Tibial nerve (tissue), 4 donors: ENCODE data around the gene GJA10. TPM values are rescaled to one million over a fixed set of nuclear protein-coding genes. Genes with fewer than 3 reads are reported as not detected.
"Not testable (repeated sequence)": the region's sequence is repeated elsewhere in the genome, so short reads cannot be mapped to it uniquely, and the experiment has no call there.

Experiments used
- DNase-seq, 2 donors: peaks; one replicate each; pipeline ENCODE4 v3.0.0-alpha.2; 2019; ENCODE audit warnings: low spot score in 2 of 2
- H3K27ac ChIP-seq, 4 donors: fragments of 200-600 bp; sonication (generic) in 3 of 4; one replicate each; pipeline ENCODE4 v1.5.1; 2017 to 2019; ENCODE audit warnings: mild to moderate bottlenecking in 1 of 4
- H3K27me3 ChIP-seq, 2 donors: fragments of 200-600 bp; sonication (generic) in 1 of 2; one replicate each; pipeline versions ENCODE4 v1.5.1 to v1.6.0; 2017 to 2019
- H3K36me3 ChIP-seq, 3 donors: fragments of 200-600 bp; sonication (generic); one replicate each; pipeline ENCODE4 v1.5.1; 2018 to 2019
- H3K4me1 ChIP-seq, 4 donors: fragments of 200-600 bp; sonication (generic) in 3 of 4; one replicate each; pipeline ENCODE4 v1.5.1; 2017 to 2019
- H3K4me3 ChIP-seq, 4 donors: fragments of 200-600 bp; sonication (generic) in 3 of 4; one replicate each; pipeline ENCODE4 v1.5.1; 2017 to 2019; ENCODE audit warnings: mild to moderate bottlenecking in 1 of 4, moderate library complexity in 1 of 4
- H3K9me3 ChIP-seq, 4 donors: fragments of 200-600 bp; sonication (generic) in 3 of 4; one replicate each; pipeline ENCODE4 v1.5.1; 2017 to 2019
- CTCF ChIP-seq, 5 experiments: fragments of 200-600 bp in 3 of 5; fragments of 450-650 bp in 2 of 5; sonication (generic) in 3 of 5; IDR thresholded peaks; one replicate each; pipeline ENCODE4 v1.5.1; 2016 to 2019; ENCODE audit warnings: antibody characterized with exemption in 5 of 5, mild to moderate bottlenecking in 3 of 5, moderate library complexity in 2 of 5
- EP300 ChIP-seq, 2 donors: sonication (generic); formaldehyde crosslinking; IDR thresholded peaks; one replicate each; pipeline ENCODE4 v1.6.1; 2017; ENCODE audit warnings: antibody characterized with exemption in 2 of 2, mild to moderate bottlenecking in 1 of 2
- POLR2A ChIP-seq, 2 donors: fragments of 450-650 bp; IDR thresholded peaks; one replicate each; pipeline ENCODE4 v1.6.1; 2017; ENCODE audit warnings: antibody characterized with exemption in 2 of 2, mild to moderate bottlenecking in 2 of 2, moderate library complexity in 2 of 2
- WGBS, 2 donors: methylation state at CpG; one replicate each; pipeline ENCODE4 v1.1.5; 2018; 5-methylcytosine and 5-hydroxymethylcytosine counted together
- total RNA-seq, 4 donors: library from RNA; depleted of rRNA; stranded (reverse); fragments of >200 nt; gene quantifications; one replicate each; pipeline ENCODE4 v1.1.0, GENCODE V29; 2016

GJA10 gene
- not detected for total RNA-seq

- WGBS, 2 donors, result 82 to 94% methylated on average over 1 of the region's 1 CpG
- no peak for TF ChIP-seq CTCF (IDR thresholded peaks at IDR 0.05)
- no peak for TF ChIP-seq POLR2A (IDR thresholded peaks at IDR 0.05)
- TF ChIP-seq EP300 (IDR thresholded peaks at IDR 0.05), result no peak
- H3K36me3 ChIP-seq, result no peaks in the 10 kb centered on the region
- H3K27ac ChIP-seq, result no peak within 1 kb of the TSS
- no peak for DNase-seq
- H3K27me3 ChIP-seq, result peaks cover 0 to 33% of the 10 kb centered on the region in 2 donors
- no peak within 1 kb of the TSS for H3K4me3 ChIP-seq
- no peaks in the 10 kb centered on the region for H3K4me1 ChIP-seq
- H3K9me3 ChIP-seq, result no peaks in the 10 kb centered on the region
These were observed at the start of gene GJA10 for GRCh38 chr6:89894169-89894568. Gene GJA10, plus strand, starts transcription at chr6:89894469. Its CDS starts 0 bp downstream, at chr6:89894469.

- peaks cover 0 to 51% (median 0%) of the 10 kb centered on the region in 3 donors for H3K36me3 ChIP-seq
- H3K4me3 ChIP-seq, H3K9me3 ChIP-seq, H3K27ac ChIP-seq, H3K27me3 ChIP-seq, H3K4me1 ChIP-seq, DNase-seq: not testable (repeated sequence)
- WGBS, 2 donors, result 93 to 97% methylated on average over 5 of the region's 5 CpGs
These were observed 46.8 kb upstream of the GJA10 start for GRCh38 chr6:89847513-89847912.

- Histone ChIP-seq H3K9me3 (no peaks in the 10 kb centered on the region), H3K4me3 (no peak overlapping the region), H3K27ac (no peak overlapping the region), H3K27me3 (no peaks in the 10 kb centered on the region), H3K4me1 (no peaks in the 10 kb centered on the region), H3K36me3 (peaks cover 0 to 89% (median 21%) of the 10 kb centered on the region in 3 donors)
- WGBS, 2 donors, result 56 to 63% methylated on average over 1 of the region's 1 CpG
- DNase-seq, result no peak
- TF ChIP-seq EP300 (IDR thresholded peaks at IDR 0.05) (no peak), POLR2A (IDR thresholded peaks at IDR 0.05) (no peak), CTCF (IDR thresholded peaks at IDR 0.05) (no peak)
These were observed 41.2 kb upstream of the GJA10 start for GRCh38 chr6:89853068-89853467.

- no peak for DNase-seq
- Histone ChIP-seq H3K4me3 (no peak overlapping the region), H3K9me3 (no peaks in the 10 kb centered on the region), H3K27me3 (no peaks in the 10 kb centered on the region), H3K4me1 (no peaks in the 10 kb centered on the region), H3K36me3 (peaks cover 3 to 100% (median 34%) of the 10 kb centered on the region in 3 donors), H3K27ac (no peak overlapping the region)
- no peak for TF ChIP-seq EP300 (IDR thresholded peaks at IDR 0.05)
- TF ChIP-seq POLR2A (IDR thresholded peaks at IDR 0.05), result no peak
- TF ChIP-seq CTCF (IDR thresholded peaks at IDR 0.05), result no peak
- 79 to 89% methylated on average over 1 of the region's 1 CpG for WGBS, 2 donors
These were observed 36.2 kb upstream of the GJA10 start for GRCh38 chr6:89858041-89858440.

GRCh38 chr6:89859744-89860143 is 34.5 kb upstream of the GJA10 start:
- no peak for DNase-seq
- TF ChIP-seq POLR2A (IDR thresholded peaks at IDR 0.05), result no peak
- TF ChIP-seq EP300 (IDR thresholded peaks at IDR 0.05), result no peak
- no peak for TF ChIP-seq CTCF (IDR thresholded peaks at IDR 0.05)
- Histone ChIP-seq H3K4me3 (no peak overlapping the region), H3K27me3 (no peaks in the 10 kb centered on the region), H3K9me3 (no peaks in the 10 kb centered on the region), H3K4me1 (no peaks in the 10 kb centered on the region), H3K27ac (no peak overlapping the region), H3K36me3 (peaks cover 3 to 100% (median 28%) of the 10 kb centered on the region in 3 donors)
- WGBS, 2 donors, result 96 to 97% methylated on average over 4 of the region's 4 CpGs

- Histone ChIP-seq H3K27ac (no peak overlapping the region), H3K9me3 (no peaks in the 10 kb centered on the region), H3K4me1 (no peaks in the 10 kb centered on the region), H3K27me3 (no peaks in the 10 kb centered on the region), H3K36me3 (peaks cover 3 to 100% (median 27%) of the 10 kb centered on the region in 3 donors), H3K4me3 (no peak overlapping the region)
- TF ChIP-seq POLR2A (IDR thresholded peaks at IDR 0.05), result no peak
- TF ChIP-seq CTCF (IDR thresholded peaks at IDR 0.05), result no peak
- 95 to 97% methylated on average over 5 of the region's 5 CpGs for WGBS, 2 donors
- no peak for DNase-seq
These were observed 32.0 kb upstream of the GJA10 start for GRCh38 chr6:89862273-89862672.
